Activated effector memory CD4-positive, alpha-beta T cell treated with Interleukin-2 at 50 U/mL for 16 hours (primary cell): Measurements from ENCODE around the gene INSR.
"Not testable (repeated sequence)": the region's sequence is repeated elsewhere in the genome, so short reads cannot be mapped to it uniquely, and the experiment has no call there.

Experiments
- DNase-seq: peaks from one replicate; pipeline ENCODE4 v3.0.0-alpha.2; 2020

The INSR gene

DNA sequence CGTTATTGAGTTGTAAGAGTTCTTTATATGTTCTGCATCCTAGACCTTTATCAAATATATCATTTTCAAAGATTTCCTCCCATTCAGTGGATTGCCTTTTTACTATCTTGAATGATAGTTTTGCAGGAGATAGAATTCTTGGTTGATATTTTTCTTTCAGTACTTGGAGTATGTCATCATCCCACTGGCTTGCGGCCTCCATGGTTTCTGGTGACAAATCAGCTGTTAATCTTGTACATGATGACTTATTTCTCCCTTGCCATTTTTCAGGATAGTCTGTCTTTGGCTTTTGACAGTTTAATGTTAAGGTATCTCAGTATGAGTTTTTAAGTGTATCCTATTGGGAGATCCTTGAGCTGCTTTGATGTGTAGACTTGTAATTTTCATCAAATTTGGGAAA is 216.2 kb downstream of the INSR start:
- no peak for DNase-seq

DNA sequence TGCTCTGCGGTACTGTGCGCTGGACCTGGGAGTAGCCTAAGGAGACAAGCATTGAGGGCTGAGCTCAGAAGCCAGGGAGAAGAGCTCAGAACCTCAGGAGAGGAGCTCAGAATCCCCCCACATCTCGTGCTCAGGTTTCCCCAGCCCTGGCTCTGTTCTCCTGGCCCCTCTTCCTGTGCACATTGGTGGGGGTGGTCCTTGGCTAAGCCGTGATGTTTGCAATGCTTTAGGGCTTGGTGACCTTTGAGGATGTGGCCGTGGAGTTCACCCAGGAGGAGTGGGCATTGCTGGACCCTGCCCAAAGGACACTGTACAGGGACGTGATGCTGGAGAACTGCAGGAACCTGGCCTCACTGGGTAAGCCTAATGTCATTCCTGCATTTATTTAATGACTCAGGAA is 218.1 kb downstream of the INSR start:
- DNase-seq, result no peak

DNA sequence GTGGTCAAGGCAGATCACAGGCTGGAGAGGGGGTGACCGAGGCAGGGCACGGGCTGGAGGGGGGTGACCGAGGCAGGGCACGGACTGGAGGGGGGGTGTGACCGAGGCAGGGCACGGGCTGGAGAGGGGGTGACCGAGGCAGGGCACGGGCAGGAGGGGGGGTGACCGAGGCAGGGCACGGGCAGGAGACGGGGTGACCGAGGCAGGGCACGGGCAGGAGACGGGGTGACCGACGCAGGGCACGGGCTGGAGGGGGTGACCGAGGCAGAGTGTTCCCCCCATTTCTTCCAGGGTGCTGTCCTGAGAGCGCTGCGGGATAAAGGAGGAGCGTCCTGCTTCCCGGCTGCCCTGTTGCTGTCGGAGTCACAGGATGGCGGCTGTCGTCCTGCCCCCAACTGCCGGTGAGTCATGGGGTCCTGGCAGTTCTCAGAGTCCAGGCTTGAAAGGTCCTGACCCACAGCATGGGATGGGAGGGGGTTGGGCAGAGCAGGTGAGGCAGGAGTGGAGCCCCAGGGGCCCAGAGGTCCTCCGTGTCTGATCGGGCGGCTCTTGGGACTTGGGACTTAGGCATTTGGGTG is 219.4 kb downstream of the INSR start:
- DNase-seq, result no peak

DNA sequence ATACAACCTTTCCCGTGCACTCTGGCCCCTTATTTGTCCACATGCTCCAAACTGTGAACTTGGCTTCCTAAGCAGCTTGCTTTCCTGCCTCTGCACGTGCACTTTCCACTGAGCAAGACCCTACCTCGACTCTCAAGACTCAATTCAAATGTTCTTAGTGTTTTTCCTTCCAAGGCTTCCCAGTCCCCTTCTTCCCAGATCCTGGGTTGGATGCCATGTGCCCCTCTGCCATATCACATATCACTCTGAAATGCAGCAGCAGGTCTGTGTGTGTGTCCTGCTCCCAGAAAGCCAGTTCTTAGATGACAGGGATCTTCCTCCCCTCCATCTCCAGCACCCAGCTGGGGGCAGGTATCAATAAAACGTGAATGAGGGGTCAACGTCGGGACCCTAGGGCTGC is 221.7 kb downstream of the INSR start:
- DNase-seq, result no peak

DNA sequence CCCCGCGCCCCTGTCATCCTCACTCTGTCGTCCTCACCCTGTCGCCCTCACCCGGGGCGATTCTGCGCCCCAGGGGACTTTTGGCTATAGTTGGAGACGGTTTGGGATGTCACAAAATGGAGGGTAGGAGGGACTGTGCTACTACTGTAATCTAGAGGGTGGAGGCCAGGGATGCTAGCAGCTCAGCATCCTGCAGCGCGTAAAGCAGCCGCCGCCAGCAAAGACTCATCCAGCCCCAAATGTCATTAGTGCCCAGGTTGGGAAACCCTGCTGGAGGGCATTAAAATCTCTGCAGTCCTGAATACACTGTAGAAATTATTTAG is 224.3 kb downstream of the INSR start:
- no peak for DNase-seq

DNA sequence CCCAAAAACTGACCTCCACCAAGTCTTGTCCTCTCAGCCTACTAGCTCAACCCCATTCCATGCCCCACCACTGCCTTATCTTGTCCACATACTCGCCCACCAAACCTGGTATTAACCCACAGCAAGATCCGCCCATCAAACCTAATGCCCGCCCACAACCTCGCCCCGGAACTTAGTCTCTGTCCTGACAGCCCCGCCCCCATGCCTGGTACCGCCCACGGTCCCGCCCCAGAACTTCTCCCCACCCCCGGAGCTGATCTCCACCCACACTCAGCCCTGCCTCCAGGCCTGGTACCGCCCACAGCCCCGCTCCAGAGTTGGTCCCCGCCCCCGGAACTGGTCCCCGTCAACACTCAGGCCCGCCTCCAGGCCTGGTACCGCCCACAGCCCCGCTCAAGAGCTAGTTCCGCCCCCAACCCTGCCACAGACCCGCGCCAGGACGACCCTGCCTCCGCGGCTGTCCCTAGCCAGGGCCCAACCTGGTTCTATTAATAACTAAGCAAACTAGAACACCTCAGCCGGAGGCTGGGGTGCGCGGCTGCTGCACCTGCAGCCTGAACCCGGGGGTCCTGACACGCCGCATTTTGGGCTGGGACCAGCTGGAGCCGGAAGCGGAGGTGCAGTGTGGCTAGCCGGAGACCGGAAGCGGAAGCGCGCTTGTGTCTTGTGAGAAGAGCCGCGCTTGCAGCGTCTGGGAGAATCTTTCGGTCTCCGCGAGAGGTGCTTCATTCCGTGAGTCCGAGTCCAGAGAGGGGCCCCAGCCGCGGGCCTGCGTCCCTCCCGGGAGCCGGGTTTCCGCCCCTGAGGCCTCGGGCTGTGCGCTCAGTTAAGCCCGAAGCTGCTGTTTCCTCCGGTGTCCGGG is 224.9 kb downstream of the INSR start, which contains the start of gene ZNF557:
Gene ZNF557 (plus strand): TSS at position 662 of the 862 bp plus-strand sequence. CDS start 5,372 bp downstream, outside the sequence.
- DNase-seq, result peak; percentile 97

DNA sequence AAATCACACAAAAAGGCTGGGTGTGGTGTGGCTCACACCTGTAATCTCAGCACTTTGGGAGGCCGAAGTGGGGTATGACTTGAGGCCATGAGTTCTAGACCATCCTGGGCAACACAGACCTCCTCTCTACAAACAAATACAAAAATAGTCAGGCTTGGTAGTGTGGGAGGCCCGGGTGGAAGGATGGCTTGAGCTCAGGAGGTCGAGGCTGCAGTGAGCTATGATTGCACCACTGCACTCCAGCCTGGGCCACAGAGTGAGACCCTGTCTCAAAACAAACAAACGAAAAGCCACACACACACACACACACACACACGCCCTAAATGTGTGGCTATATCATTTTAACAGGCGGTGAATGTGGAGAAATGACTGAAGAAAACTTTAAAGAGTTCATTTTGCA is 225.6 kb downstream of the INSR start:
- DNase-seq, result no peak

DNA sequence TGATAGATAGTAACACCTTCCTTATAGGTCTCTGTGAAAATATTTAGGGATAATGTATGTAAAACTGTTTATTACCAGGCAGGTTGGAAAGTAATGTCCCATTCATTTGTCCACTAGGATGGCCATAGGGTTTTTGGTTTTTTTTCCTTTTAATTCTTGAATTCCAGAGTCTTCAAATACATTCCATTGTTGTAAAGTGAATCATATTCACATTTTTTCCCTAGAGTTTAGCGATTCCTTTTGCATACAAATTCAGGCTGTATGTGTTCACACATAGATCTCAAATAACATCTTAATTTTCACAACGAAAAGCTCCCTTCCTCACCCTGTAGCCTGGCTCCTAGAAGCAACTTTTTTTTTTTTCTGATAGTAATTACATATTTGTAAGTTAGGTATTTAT is 226.5 kb downstream of the INSR start:
- no peak for DNase-seq

DNA sequence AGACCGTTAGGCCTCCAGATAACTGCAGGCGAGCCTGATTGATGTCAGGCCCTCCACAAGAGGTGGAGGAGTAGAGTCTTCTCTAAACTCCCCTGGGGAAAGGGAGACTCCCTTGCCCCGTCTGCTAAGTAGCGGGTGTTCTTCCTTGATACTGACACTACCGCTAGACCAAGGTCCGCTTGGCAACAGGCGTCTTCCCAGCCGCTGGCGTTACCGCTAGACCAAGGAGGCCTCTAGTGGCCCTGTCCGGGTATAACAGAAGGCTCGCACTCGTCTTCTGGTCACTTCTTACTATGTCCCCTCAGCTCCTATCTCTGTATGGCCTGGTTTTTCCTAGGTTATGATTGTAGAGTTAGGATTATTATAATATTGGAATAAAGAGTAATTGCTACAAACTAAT is 227.1 kb downstream of the INSR start:
- DNase-seq, result not testable (repeated sequence)

DNA sequence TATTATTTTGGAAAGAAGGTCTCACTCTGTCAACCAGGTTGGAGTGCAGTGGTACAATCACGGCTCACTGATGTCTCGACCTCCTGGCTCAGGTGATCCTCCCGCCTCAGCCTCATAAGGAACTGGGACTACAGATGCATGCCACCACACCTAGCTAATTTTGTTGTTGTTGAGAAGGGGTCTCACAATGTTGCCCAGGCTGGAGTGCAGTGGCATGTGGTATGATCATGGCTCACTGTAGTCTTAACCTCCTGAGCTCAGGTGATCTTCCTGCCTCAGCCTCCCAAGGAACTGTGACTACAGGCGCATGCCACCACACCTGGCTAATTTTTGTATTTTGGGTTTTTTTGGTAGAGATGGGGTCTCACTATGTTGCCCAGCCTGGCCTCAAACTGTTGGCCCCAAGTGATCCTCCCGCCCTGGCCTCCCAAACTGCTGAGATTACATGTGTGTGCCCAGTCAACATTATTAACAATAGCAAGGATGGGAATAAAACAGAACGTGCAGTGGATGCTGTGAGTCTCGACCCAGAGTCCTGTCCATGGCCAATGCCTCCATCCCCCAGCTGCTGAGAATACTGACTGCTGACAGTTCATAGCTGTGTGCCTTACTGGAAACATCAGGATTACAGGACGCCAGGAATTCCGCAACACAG is 230.3 kb downstream of the INSR start:
- no peak for DNase-seq

DNA sequence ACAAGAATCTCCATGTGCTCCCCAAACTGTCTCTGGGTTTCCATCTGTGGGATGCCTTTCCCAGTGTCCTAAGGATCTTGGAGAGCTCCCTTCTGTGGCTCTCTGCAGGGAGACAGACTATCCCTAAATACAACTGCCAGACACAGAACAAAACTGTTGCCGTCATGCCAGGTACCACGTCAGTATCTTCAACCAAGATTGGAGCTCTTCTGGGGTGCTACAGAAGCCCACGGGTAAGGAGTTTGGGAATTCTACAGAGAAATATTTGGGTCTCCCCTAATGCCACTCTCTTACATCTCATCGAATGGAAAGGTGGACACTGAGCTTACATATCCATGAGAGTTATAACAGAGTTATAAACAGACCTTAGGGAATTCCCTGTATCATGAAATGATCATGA is 230.9 kb downstream of the INSR start:
- no peak for DNase-seq
